AG04450 (cell line): ENCODE measurements around the gene SLC25A12. TPM values are rescaled to one million over a fixed set of nuclear protein-coding genes. Genes with fewer than 3 reads are reported as not detected.

Experiments used
- CTCF ChIA-PET: fragments of 300-600, 350-600 bp; formaldehyde crosslinking; extraction: SDS; loops from one replicate; lab custom pipeline; 2022; ENCODE audit warnings: antibody characterized with exemption, inconsistent platforms; lab: Charles Lee
- POLR2A ChIA-PET: fragments of 350-600 bp; formaldehyde crosslinking; extraction: SDS; loops from one replicate; lab custom pipeline; 2021; ENCODE audit warnings: antibody characterized with exemption, inconsistent platforms; lab: Yijun Ruan, JAX
- DNase-seq: peaks from one replicate; pipeline ENCODE4 v3.0.0-alpha.2; 2011; ENCODE audit warnings: low read depth, low spot score
- H3K27ac ChIP-seq: one replicate; pipeline ENCODE4 v1.5.1; 2012; ENCODE audit warnings: low read depth, low read length, control low read depth
- H3K27me3 ChIP-seq: one replicate; pipeline ENCODE4 v1.6.0; 2012; ENCODE audit warnings: low read length; ENCODE audit not compliant: control insufficient read depth, insufficient read depth
- H3K4me3 ChIP-seq: 2 replicates; pipeline ENCODE4 v1.5.1; 2011; ENCODE audit warnings: mild to moderate bottlenecking, low read depth, low read length, control low read depth
- H3K9me3 ChIP-seq: 2 replicates; pipeline ENCODE4 v1.5.1; 2012; ENCODE audit warnings: low read length; ENCODE audit not compliant: control insufficient read depth, insufficient read depth
- polyA plus RNA-seq: library from polyadenylated mRNA; depleted of rRNA; stranded (reverse); fragments of >200 nt; gene quantifications from 2 replicates; pipeline ENCODE4 v1.2.3, GENCODE V29; 2011
- TF ChIP-seq, protein P1 (sequence below): IDR thresholded peaks from 2 replicates; pipeline ENCODE4 v1.5.1; 2011; ENCODE audit warnings: low read depth, low read length, control low read depth, inconsistent platforms

The SLC25A12 gene
- polyA plus RNA-seq, 1 experiment = 27.3 TPM

DNA sequence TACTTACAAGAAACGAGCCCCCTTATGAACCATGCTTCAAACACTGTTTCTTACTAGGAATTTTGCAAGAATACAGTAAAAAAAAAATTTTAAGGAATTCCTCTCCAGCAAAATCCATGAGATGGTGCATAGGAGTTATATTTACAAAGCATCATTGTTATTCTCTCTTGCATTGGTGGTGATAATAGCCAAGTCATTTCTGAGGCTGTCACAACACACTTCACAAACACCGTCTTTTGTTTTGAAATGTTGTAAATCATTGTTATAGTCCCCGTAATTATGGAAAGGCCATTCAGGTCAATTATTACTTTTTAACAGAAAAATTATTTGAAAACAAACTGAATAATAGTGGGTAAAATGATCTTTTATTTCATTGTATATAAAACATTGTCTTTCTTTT, 146.7 kb downstream of the SLC25A12 start:
- H3K27me3 ChIP-seq = no peaks in the 10 kb centered on the region
- POLR2A ChIA-PET = no interaction called here
- CTCF ChIA-PET = no interaction called here
- H3K9me3 ChIP-seq = no peaks in the 10 kb centered on the region
- TF ChIP-seq, protein P1, sequence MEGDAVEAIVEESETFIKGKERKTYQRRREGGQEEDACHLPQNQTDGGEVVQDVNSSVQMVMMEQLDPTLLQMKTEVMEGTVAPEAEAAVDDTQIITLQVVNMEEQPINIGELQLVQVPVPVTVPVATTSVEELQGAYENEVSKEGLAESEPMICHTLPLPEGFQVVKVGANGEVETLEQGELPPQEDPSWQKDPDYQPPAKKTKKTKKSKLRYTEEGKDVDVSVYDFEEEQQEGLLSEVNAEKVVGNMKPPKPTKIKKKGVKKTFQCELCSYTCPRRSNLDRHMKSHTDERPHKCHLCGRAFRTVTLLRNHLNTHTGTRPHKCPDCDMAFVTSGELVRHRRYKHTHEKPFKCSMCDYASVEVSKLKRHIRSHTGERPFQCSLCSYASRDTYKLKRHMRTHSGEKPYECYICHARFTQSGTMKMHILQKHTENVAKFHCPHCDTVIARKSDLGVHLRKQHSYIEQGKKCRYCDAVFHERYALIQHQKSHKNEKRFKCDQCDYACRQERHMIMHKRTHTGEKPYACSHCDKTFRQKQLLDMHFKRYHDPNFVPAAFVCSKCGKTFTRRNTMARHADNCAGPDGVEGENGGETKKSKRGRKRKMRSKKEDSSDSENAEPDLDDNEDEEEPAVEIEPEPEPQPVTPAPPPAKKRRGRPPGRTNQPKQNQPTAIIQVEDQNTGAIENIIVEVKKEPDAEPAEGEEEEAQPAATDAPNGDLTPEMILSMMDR = no peak
- no peak for DNase-seq
- no peak overlapping the region for H3K27ac ChIP-seq
- no peak overlapping the region for H3K4me3 ChIP-seq

DNA sequence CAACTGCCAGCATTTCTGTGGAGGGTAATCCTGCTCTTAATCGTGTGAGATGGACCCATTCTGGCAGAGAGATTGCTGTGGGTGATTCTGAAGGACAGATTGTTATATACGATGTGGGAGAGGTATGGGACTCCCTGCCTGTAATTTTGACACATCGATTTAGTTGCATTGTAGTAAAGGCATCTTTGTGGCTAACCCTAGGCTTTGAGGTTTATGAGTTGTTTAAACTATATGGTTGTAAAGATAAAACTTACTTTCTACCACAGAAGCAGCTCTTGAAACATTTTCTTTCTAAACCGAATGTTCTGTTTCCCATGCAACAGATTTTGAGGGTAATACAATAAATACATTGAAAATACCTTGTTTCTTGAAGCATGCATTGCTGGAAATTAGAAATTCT, 148.2 kb downstream of the SLC25A12 start:
- POLR2A ChIA-PET = no interaction called here
- DNase-seq = no peak
- H3K27ac ChIP-seq = no peak overlapping the region
- no peaks in the 10 kb centered on the region for H3K27me3 ChIP-seq
- TF ChIP-seq, protein P1 = no peak
- H3K9me3 ChIP-seq = no peaks in the 10 kb centered on the region
- CTCF ChIA-PET = no interaction called here
- no peak overlapping the region for H3K4me3 ChIP-seq

- TF ChIP-seq, protein P1 = no peak
- Histone ChIP-seq H3K4me3 (no peak overlapping the region), H3K27me3 (no peaks in the 10 kb centered on the region), H3K27ac (no peak overlapping the region), H3K9me3 (no peaks in the 10 kb centered on the region)
- DNase-seq = no peak
- CTCF ChIA-PET = no interaction called here
- POLR2A ChIA-PET = no interaction called here
Observed at GRCh38 chr2:171745141-171745540, 148.9 kb downstream of the SLC25A12 start.

GRCh38 chr2:171742760-171743159, 151.3 kb downstream of the SLC25A12 start:
- Histone ChIP-seq H3K4me3 (no peak overlapping the region), H3K9me3 (no peaks in the 10 kb centered on the region), H3K27me3 (no peaks in the 10 kb centered on the region), H3K27ac (no peak overlapping the region)
- TF ChIP-seq, protein P1 = no peak
- DNase-seq = no peak
- ChIA-PET POLR2A (no interaction called here), CTCF (no interaction called here)

GRCh38 chr2:171741189-171741588, 152.9 kb downstream of the SLC25A12 start:
- H3K9me3 ChIP-seq = no peaks in the 10 kb centered on the region
- H3K4me3 ChIP-seq = no peak overlapping the region
- H3K27me3 ChIP-seq = no peaks in the 10 kb centered on the region
- DNase-seq = no peak
- TF ChIP-seq, protein P1 = no peak
- ChIA-PET CTCF (interaction anchor here (0.5 kb wide), 1 partner anchor 20 kb away, joined by 3 read pairs; no protein-coding TSS in a partner anchor), POLR2A (no interaction called here)
- H3K27ac ChIP-seq = no peak overlapping the region
